RWPE1 (cell line): ENCODE results near the gene SLC26A2.

ENCODE experiments used
- CTCF ChIA-PET: fragments of 350-600 bp; sonication (Branson Sonifier 250); formaldehyde crosslinking; extraction: SDS; loops from one replicate; lab custom pipeline; 2021; lab: Yijun Ruan, JAX
- POLR2A ChIA-PET: fragments of 400-600 bp; formaldehyde crosslinking; extraction: SDS; loops from one replicate; lab custom pipeline; 2020; ENCODE audit warnings: antibody characterized with exemption; ENCODE audit not compliant: low non-redundant PET; lab: Yijun Ruan, JAX
- DNase-seq: peaks from one replicate; pipeline ENCODE4 v3.0.0; 2012; ENCODE audit warnings: low spot score
- H3K27ac ChIP-seq: fragments of 450-650 bp; 2 replicates; pipeline ENCODE4 v1.5.1; 2017
- CTCF ChIP-seq: fragments of 450-650 bp; conservative IDR thresholded peaks from 2 replicates; pipeline ENCODE4 v1.5.1; 2017; ENCODE audit warnings: low read depth, mild to moderate bottlenecking

SLC26A2 gene

GRCh38 chr5:149960272-149961185, at the start of gene SLC26A2:
SLC26A2 (plus strand) TSS chr5:149960758; CDS start chr5:149977653, 16,895 bp downstream.
- ChIA-PET CTCF (interaction anchor here (0.7 to 5.4 kb wide), 10 partner anchors 13 to 184 kb away, joined by 3 to 55 read pairs (median 10); no protein-coding TSS in a partner anchor), POLR2A (interaction anchor here (0.6 to 0.8 kb wide), 7 partner anchors 21 to 131 kb away, joined by 3 to 4 read pairs (median 3); no protein-coding TSS in a partner anchor)
- H3K27ac ChIP-seq, result peak within 1 kb of the TSS; percentile 90
- peak; percentile 99 for DNase-seq
- TF ChIP-seq CTCF, result no peak

GRCh38 chr5:149911031-149911430, 49.5 kb upstream of the SLC26A2 start:
- ChIA-PET CTCF (interaction anchor here (0.6 kb wide), 1 partner anchor 181 kb away, joined by 3 read pairs; the partner anchor contains the start of gene PPARGC1B), POLR2A (no interaction called here)
- TF ChIP-seq CTCF, result no peak
- no peak for DNase-seq
- H3K27ac ChIP-seq, result no peak overlapping the region

GRCh38 chr5:149912226-149912871, 48.2 kb upstream of the SLC26A2 start:
- H3K27ac ChIP-seq, result no peak overlapping the region
- TF ChIP-seq CTCF, result no peak
- no peak for DNase-seq
- ChIA-PET POLR2A (no interaction called here), CTCF (no interaction called here)

GRCh38 chr5:149913436-149914419, 46.8 kb upstream of the SLC26A2 start:
- H3K27ac ChIP-seq, result no peak overlapping the region
- ChIA-PET CTCF (no interaction called here), POLR2A (interaction anchor here (0.5 kb wide), 1 partner anchor 382 kb away, joined by 3 read pairs; no protein-coding TSS in a partner anchor)
- DNase-seq, result no peak
- TF ChIP-seq CTCF, result no peak

GRCh38 chr5:149915392-149916260, 44.9 kb upstream of the SLC26A2 start:
- peak overlapping the region; percentile 83 for H3K27ac ChIP-seq
- POLR2A ChIA-PET, result no interaction called here
- DNase-seq, result peak; percentile 88
- TF ChIP-seq CTCF, result no peak
- CTCF ChIA-PET, result interaction anchor here (1.0 to 2.1 kb wide), 3 partner anchors 8 to 44 kb away, joined by 3 to 5 read pairs (median 3); partner anchors contain the start of gene SLC26A2
